ENCODE measurements around the gene NLGN1. TPM values are rescaled to one million over a fixed set of nuclear protein-coding genes. Genes with fewer than 3 reads are reported as not detected.

The NLGN1 gene
- total RNA-seq, 4 donors from 2014 or later = 21.6 to 50.7 (median 30.4) TPM

DNA sequence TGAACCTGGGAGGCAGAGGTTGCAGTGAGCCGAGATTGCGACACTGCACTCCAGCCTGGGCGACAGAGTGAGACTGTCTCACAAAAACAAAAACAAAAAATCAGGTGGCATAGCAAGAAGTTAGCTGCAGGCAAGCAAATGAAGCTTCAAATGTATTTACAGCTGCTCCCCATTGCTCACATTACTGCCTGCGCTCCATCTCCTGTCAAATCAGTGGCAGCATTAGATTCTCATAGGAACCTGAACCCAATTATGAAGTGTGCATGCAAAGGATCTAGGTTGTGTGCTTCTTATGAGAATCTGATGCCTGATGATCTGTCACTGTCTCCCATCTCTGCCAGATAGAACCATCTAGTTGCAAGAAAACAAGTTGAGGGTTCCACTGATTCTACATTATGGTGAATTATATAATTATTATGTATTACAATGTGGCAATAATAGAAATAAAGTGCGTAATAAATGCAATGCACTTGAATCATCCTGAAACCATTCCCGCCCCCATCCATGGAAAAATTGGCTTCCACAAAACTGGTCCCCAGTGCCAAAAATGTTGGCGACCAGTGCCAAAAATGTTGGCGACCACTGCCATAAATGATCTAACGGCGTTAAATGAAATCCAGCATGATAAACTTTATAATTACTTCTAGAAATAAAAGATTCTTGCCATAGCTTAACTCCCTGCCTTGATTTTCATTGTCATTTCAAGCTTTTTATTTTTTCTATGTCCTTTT is 844.9 kb downstream of the NLGN1 start:
- Histone ChIP-seq H3K27me3 (no peaks in the 10 kb centered on the region), H3K27ac (no peak overlapping the region), H3K9me3 (no peaks in the 10 kb centered on the region), H3K4me1 (peaks cover 0 to 8% (median 0%) of the 10 kb centered on the region in 4 donors), H3K36me3 (no peaks in the 10 kb centered on the region), H3K4me3 (no peak overlapping the region)
- DNase-seq (ENCODE audit: low spot score in 2 of 2) = no peak
- WGBS, 2 donors = 73 to 84% methylated on average over 10 of the region's 10 CpGs
- TF ChIP-seq CTCF (IDR thresholded peaks at IDR 0.05) (no peak), POLR2A (IDR thresholded peaks at IDR 0.05) (no peak), EP300 (IDR thresholded peaks at IDR 0.05) (no peak)

DNA sequence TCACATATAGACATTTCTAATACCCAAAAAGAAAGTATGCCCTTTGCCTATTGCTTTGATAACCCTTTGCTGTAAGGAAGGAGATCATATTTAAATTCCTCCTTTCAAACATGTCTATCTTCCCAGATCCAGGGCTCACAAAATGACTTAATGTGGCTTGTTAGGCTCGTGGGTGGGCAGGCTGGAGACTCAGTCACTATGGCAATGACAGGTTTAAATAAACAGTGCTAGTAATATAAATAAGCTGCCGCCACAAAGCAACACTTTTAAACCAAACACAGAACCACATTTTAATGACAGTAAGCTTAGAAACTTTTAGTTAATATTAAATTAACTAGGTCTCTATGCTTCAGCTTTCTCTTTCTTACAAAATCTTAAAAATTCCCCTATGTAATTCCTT is 845.6 kb downstream of the NLGN1 start:
- TF ChIP-seq EP300 (IDR thresholded peaks at IDR 0.05) (no peak), POLR2A (IDR thresholded peaks at IDR 0.05) (no peak), CTCF (IDR thresholded peaks at IDR 0.05) (no peak)
- H3K9me3 ChIP-seq = no peaks in the 10 kb centered on the region
- 33 to 43% methylated on average over 2 of the region's 2 CpGs for WGBS, 2 donors
- H3K36me3 ChIP-seq = no peaks in the 10 kb centered on the region
- H3K27ac ChIP-seq = no peak overlapping the region
- no peak overlapping the region for H3K4me3 ChIP-seq
- H3K27me3 ChIP-seq = no peaks in the 10 kb centered on the region
- no peak for DNase-seq (ENCODE audit: low spot score in 2 of 2)
- peaks cover 0 to 8% (median 0%) of the 10 kb centered on the region in 4 donors for H3K4me1 ChIP-seq

- Histone ChIP-seq H3K36me3 (no peaks in the 10 kb centered on the region), H3K27me3 (no peaks in the 10 kb centered on the region), H3K9me3 (no peaks in the 10 kb centered on the region), H3K4me3 (no peak overlapping the region), H3K27ac (no peak overlapping the region), H3K4me1 (peaks cover 0 to 18% (median 0%) of the 10 kb centered on the region in 4 donors)
- TF ChIP-seq CTCF (IDR thresholded peaks at IDR 0.05) (no peak), EP300 (IDR thresholded peaks at IDR 0.05) (no peak), POLR2A (IDR thresholded peaks at IDR 0.05) (no peak)
- 33 to 57% methylated on average over 1 of the region's 1 CpG for WGBS, 2 donors
- no peak for DNase-seq (ENCODE audit: low spot score in 2 of 2)
These were observed 850.2 kb downstream of the NLGN1 start for GRCh38 chr3:174247687-174248152.

- Histone ChIP-seq H3K36me3 (no peaks in the 10 kb centered on the region), H3K4me3 (no peak overlapping the region), H3K27me3 (no peaks in the 10 kb centered on the region), H3K27ac (no peak overlapping the region), H3K9me3 (peaks cover 0 to 3% (median under 1%) of the 10 kb centered on the region in 4 donors), H3K4me1 (peaks cover 0 to 19% (median 0%) of the 10 kb centered on the region in 4 donors)
- 48 to 65% methylated on average over 1 of the region's 1 CpG for WGBS, 2 donors
- no peak for DNase-seq (ENCODE audit: low spot score in 2 of 2)
- TF ChIP-seq EP300 (IDR thresholded peaks at IDR 0.05) (no peak), CTCF (IDR thresholded peaks at IDR 0.05) (no peak), POLR2A (IDR thresholded peaks at IDR 0.05) (no peak)
These were observed 854.1 kb downstream of the NLGN1 start for GRCh38 chr3:174251681-174252080.

DNA sequence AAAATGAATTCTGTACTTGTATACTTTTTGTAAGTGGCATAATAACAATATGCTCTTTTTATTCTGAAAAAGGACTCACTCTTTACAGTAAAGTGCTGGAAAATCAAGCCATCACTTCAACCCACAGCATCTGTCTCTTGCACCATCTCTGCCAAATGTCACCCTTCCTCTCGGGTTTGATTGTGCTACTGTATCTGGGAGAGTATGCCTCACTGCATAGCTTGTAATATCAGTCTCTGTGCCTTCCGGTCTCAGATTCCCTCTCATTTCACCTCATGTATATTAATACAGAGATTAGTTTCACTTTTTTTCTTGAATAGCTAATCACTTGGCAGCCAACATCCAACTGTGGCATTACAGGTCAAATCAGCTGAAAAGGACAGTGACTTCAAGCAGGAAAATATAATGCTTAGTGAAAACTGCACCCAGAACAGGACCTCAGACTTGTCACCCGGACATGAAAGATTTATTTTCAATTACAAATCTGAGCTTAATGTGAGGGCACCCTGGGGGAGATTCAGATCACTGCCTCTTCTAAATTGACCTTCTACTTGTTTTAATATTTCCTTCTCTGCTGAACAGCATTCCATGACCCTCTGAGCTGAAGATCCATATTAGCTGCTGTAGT is 855.8 kb downstream of the NLGN1 start:
- WGBS, 2 donors = 34 to 41% methylated on average over 3 of the region's 3 CpGs
- DNase-seq (ENCODE audit: low spot score in 2 of 2) = no peak
- peaks cover 0 to 19% (median 0%) of the 10 kb centered on the region in 4 donors for H3K4me1 ChIP-seq
- peaks cover 0 to 10% (median 2%) of the 10 kb centered on the region in 4 donors for H3K9me3 ChIP-seq
- H3K4me3 ChIP-seq = no peak overlapping the region
- H3K27ac ChIP-seq = no peak overlapping the region
- no peaks in the 10 kb centered on the region for H3K27me3 ChIP-seq
- H3K36me3 ChIP-seq = no peaks in the 10 kb centered on the region
- TF ChIP-seq CTCF (IDR thresholded peaks at IDR 0.05) = no peak
